Mesangial cell (primary cell): ENCODE data around the gene TMPRSS4. TPM values are rescaled to one million over a fixed set of nuclear protein-coding genes. Genes with fewer than 3 reads are reported as not detected.

Experiments used
- total RNA-seq: library from RNA; depleted of rRNA; stranded (reverse); fragments of >200 nt; gene quantifications from 2 replicates; pipeline ENCODE4 v1.2.3, GENCODE V29; 2015

Gene TMPRSS4
- total RNA-seq: 0.25 TPM in 1 of 2 replicates, not detected in the other

DNA sequence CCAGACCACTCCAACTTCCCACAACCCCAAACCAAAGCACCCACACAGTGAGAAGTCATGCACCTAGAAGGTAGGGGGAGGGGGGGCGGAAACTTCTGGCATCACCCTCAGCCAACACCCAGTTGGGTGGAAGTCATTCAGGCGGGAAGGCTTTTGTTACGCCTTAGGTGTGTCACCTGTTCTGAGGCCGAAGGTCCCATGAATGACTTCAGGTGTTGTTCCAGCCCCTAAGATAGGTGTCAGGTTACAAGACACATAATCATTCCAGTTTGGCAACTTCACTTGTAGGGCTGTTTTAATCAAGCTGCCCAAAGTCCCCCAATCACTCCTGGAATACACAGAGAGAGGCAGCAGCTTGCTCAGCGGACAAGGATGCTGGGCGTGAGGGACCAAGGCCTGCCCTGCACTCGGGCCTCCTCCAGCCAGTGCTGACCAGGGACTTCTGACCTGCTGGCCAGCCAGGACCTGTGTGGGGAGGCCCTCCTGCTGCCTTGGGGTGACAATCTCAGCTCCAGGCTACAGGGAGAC, at the start of gene TMPRSS4:
Gene TMPRSS4 (plus strand): TSS at position 325 of the 528 bp plus-strand sequence. CDS start 225 bp downstream, outside the sequence.

DNA sequence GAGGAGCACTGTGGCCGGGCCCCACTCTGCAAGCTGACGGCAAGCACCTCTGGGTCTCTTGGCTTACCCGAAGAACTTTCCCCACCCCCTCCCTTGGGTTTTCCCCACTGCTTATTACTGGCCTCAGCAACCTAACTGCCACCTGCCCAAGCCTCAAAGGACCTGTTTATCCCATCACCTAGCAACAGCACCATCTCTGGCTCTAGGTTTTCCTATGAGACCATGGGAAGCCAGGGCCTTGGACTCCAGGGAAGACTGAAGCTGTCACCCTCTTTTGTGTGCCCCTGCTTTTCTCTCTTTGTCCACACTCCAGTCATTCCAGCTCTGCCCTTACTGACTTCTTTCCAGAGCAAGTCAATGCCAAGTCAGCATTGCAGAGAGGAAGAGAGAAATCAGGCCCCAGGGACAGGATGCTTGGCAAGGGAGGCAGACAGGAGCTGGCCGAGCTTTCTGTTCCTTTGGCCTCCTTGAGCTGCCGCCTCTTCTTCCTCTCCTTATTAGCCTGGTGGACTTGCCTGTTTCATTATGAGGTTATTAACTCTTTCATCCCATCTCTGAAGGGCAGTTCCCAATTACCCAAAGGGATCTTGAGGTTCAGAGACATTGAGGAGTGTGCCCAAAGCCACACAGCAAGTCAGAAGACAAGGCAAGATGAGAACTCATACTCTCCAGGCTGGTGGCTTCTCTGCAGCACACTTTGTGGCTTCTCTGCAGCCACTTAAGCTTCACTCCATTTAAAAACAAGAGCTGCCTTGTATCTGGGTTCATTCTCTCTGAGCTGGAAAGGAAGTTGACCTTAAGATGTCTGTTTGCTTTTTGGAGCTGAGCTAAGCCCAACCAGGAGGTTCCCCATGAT, 10.3 kb downstream of the TMPRSS4 start, which contains the start of gene SMIM35:
Gene SMIM35 (minus strand): TSS at position 51 of the 856 bp plus-strand sequence. CDS start 206 bp downstream, outside the sequence.

DNA sequence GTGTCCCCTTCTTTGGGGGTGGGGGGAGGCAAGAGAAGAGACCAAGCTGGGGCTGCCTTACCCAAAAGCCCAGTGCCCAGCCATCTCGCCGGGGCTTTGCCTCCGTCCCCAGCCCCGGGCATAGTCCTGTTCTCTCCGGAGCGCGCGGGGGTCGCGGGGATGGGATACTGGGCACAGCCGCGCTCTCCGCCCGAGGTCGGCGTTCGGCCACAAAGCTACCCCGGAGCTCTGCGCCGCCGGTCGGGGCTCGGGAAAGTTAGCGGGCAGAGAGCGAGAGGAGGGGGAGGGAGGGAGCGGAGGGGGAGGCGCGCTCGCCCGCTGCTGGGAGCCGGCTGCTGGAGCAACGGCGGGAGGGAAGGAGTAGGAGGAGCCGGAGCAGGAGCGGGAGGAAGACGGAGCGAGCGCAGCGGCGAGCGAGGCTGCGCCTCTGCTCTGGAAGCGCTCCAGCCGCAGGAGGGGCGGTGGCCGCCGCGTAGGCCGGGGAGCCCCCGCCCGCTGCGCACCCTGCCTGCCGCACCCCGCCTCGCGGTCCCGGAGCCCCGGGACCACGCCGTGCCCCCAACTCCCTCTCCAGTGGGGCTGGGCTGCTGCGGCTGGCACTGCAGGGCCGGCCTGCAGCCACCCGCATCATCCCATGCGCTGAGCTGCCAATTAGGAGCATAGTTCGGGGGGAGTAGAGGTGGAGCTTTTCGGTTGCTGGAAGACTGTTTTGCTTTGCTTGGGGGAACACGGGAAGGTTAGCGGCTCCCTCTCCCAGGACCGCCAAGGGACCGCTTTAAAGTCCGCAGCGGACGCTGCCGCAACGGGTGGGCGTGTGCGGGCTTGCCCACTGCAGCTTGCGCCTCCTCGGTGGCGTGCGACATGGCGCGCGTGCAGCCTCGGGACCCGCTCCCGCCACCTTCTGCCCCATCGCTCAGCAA, 75.9 kb downstream of the TMPRSS4 start, which contains the start of gene SCN4B:
Gene SCN4B (minus strand): TSS at position 272 of the 920 bp plus-strand sequence. CDS start 150 bp downstream, at position 122.

Other genes with a start within 250 kb of the TMPRSS4 start
- gene FXYD6, start 200.4 kb upstream of the TMPRSS4 start, total RNA-seq: 12.2 and 17.4 TPM in 2 replicates
- 0.13 and 0.16 TPM in 2 replicates for gene TMPRSS13, start 147.7 kb upstream of the TMPRSS4 start, total RNA-seq
- gene IL10RA, start 90.7 kb upstream of the TMPRSS4 start, total RNA-seq: 0.49 TPM in 1 of 2 replicates, not detected in the other
- not detected in 2 replicates for gene SMIM35, start 9.9 kb downstream of the TMPRSS4 start, total RNA-seq
- gene SCN4B, start 75.7 kb downstream of the TMPRSS4 start, total RNA-seq: under 0.01 TPM in 1 of 2 replicates, not detected in the other
- gene SCN2B, start 99.6 kb downstream of the TMPRSS4 start, total RNA-seq: 0.13 TPM in 1 of 2 replicates, not detected in the other
- not detected in 2 replicates for gene JAML, start 147.9 kb downstream of the TMPRSS4 start, total RNA-seq
- 2.5 and 2.8 TPM in 2 replicates for gene MPZL3, start 175.3 kb downstream of the TMPRSS4 start, total RNA-seq
- 0.16 and 3.8 TPM in 2 replicates for gene MPZL2, start 187.2 kb downstream of the TMPRSS4 start, total RNA-seq
- not detected in 2 replicates for gene CD3E, start 227.7 kb downstream of the TMPRSS4 start, total RNA-seq